NCI-H1436 (cell line): ENCODE data around the gene ATP12A.

Source experiments
- DNase-seq: peaks from one replicate; lab custom pipeline; 2025; lab: John Stamatoyannopoulos, UW

ATP12A gene

GRCh38 chr13:24680258-24680920 lies at the start of gene ATP12A:
ATP12A (plus strand) TSS chr13:24680408; CDS start chr13:24680744, 336 bp downstream.
- no peak for DNase-seq

- DNase-seq: no peak
Measured at GRCh38 chr13:24630851-24631620, 49.2 kb upstream of the ATP12A start.

DNA sequence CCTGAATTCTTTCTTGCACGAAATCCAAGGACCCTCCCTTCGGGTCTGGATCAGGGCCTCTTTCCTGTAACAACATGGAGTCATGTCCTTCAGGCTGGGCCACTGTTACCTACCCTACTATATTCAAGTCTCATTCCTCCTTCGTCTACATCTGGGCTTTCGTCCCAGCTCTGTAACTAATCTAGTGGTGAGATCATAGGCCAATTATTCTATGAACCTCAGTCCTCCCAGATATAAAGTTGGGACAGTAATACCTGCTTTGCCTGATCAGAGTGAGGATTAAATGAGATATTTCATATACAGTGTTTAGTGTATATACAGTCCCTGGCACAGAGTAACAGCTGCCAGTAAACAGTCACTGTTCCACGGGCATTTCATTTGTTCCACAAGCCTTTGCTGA lies 48.3 kb upstream of the ATP12A start:
- DNase-seq: no peak

GRCh38 chr13:24632382-24633121 lies 47.7 kb upstream of the ATP12A start:
- DNase-seq: no peak

DNA sequence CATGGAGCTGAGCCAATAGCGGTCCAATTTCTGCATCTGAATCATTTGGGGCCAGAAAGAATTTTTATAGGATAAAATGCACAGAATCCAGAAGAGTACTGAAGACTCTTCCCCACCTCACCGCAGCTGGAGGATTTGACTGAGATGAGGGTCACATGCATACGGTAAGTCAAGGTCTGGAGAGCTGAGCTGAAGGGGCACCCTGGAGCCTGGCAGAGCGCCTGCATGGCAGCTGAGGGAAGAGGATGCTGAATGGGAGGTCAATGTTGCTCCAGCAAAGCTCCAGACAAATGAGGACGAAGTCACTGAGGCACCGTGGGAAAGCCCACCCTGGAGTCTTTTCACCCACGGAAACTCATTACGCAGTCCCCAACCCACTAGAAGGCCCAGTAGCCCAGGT lies 43.4 kb upstream of the ATP12A start:
- DNase-seq: no peak

- no peak for DNase-seq
Measured at GRCh38 chr13:24638096-24638495, 42.1 kb upstream of the ATP12A start.

GRCh38 chr13:24640752-24641151 lies 39.5 kb upstream of the ATP12A start:
- no peak for DNase-seq

- DNase-seq: no peak
Measured at GRCh38 chr13:24642219-24642618, 38.0 kb upstream of the ATP12A start.

- no peak for DNase-seq
Measured at GRCh38 chr13:24644036-24644435, 36.2 kb upstream of the ATP12A start.

GRCh38 chr13:24648271-24648670 lies 31.9 kb upstream of the ATP12A start:
- no peak for DNase-seq

GRCh38 chr13:24648983-24649687 lies 31.1 kb upstream of the ATP12A start:
- DNase-seq: no peak

- no peak for DNase-seq
Measured at GRCh38 chr13:24649688-24650043, 30.5 kb upstream of the ATP12A start.

GRCh38 chr13:24650161-24650560 lies 30.0 kb upstream of the ATP12A start:
- DNase-seq: no peak

- DNase-seq: no peak
Measured at GRCh38 chr13:24651718-24652345, 28.4 kb upstream of the ATP12A start.

DNA sequence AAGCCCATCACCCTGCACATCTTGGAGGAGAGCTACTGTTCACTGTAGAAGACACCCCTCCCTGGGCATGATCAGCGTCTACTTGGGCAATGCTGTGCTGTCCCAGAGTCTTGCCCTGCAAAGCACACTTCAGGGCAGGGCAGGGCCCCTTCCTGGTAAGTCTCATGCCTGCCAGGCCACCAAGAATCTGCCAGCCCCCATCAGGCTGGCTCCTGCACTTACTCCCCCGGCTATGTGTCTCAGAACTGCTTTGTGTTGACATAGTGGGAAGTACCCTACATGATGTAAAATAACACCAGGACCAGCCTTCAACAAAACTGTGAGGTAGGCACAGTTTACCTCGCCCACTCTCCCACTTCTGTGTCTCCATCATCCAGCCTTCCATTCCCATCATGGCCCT lies 27.8 kb upstream of the ATP12A start:
- no peak for DNase-seq

GRCh38 chr13:24654741-24655140 lies 25.5 kb upstream of the ATP12A start:
- DNase-seq: no peak

- no peak for DNase-seq
Measured at GRCh38 chr13:24659239-24659638, 21.0 kb upstream of the ATP12A start.

DNA sequence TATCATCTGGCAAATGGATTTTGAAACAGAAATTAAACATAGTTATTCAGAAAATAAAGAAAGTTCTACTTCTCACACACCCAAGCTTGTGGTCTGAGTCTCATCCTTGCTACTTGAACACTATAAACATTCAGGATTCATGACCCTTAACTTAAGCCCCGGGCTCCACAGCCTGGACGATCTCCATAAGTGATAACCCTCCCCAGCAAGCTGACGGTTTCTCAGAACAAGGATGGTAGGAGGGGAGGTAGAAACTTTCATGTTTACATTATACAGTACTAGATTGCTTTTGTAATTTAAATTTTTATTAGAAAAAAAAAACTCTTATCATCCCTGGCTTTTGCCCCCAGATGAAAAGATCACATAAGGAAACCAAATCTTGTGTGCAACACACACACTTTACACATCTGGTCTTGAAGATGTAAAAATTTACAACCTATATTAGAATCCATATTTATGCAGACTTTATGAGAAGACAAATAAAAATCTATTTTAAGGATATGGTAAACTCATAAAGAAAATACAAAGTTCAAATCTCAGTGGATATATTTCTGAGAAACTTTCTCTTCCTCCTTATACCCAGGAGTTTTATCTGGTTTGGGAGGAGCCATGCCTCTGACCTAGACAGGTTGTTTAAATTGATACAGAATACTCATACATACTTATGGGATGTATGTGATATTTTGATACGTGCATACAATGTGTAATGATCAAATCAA lies 20.0 kb upstream of the ATP12A start:
- DNase-seq: no peak

DNA sequence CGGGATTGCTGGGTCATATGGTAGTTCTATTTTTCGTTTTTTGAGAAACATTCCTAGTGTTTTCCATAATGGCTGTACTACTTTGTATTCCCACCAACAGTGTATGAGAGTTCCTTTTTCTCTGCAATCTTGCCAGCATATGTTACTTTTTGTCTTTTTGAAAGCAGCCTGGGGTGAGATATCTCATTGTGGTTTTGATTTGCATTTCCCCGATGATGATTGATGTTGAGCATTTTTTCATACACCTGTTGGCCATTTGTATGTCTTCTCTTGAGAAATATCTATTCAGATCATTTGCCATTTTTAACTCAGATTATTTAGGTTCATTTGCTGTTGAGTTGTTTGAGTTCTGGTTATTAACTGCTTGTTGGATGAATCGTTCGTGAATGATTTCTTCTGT lies 18.5 kb upstream of the ATP12A start:
- no peak for DNase-seq

GRCh38 chr13:24662195-24663088 lies 17.8 kb upstream of the ATP12A start:
- no peak for DNase-seq
